ENCODE measurements around the gene LNX1. TPM values are rescaled to one million over a fixed set of nuclear protein-coding genes. Genes with fewer than 3 reads are reported as not detected.

Gene LNX1
- total RNA-seq, 5 donors from 2014 or later (not counting 1 experiment from before 2014, with no cell fraction given): 0.45 TPM; not detected in 4

GRCh38 chr4:53629296-53629695 is 38.0 kb upstream of the LNX1 start:
- POLR2A ChIA-PET: interaction anchor here in 1 of 2 donors (0.6 kb wide), 1 partner anchor 984 kb away, joined by 3 read pairs; no protein-coding TSS in a partner anchor
- no peak overlapping the region for H3K4me3 ChIP-seq (ENCODE audit: control insufficient read depth in 1 of 2, extremely low read depth in 1 of 2, low read length in 1 of 2)
- no peaks in the 10 kb centered on the region for H3K36me3 ChIP-seq (ENCODE audit: control insufficient read depth in 2 of 2, extremely low read depth in 1 of 2, insufficient read depth in 1 of 2, low read length in 1 of 2)
- CTCF ChIA-PET: no interaction called here
- Mint-ChIP-seq H3K27ac (no peak overlapping the region), H3K4me1 (no peaks in the 10 kb centered on the region), H3K27me3 (peaks cover 18 to 22% of the 10 kb centered on the region in 2 donors), H3K36me3 (no peaks in the 10 kb centered on the region), H3K9me3 (peaks cover under 1 to 3% (median 2%) of the 10 kb centered on the region in 3 donors), H3K4me3 (no peak overlapping the region)
- no peak overlapping the region for H3K27ac ChIP-seq (ENCODE audit: low read length)
- ATAC-seq (replicated peaks in 1 of 4) (no peak), DNase-seq (no peak)
- peaks cover 0 to 13% of the 10 kb centered on the region in 2 experiments for H3K27me3 ChIP-seq (replicated peaks in 1 of 2; ENCODE audit: control insufficient read depth in 2 of 2, extremely low read depth in 1 of 2, insufficient read depth in 2 of 2, low read length in 1 of 2)
- H3K4me1 ChIP-seq (ENCODE audit: control insufficient read depth in 1 of 2, extremely low read depth in 1 of 2, insufficient read depth in 2 of 2, low read length in 2 of 2): no peaks in the 10 kb centered on the region
- WGBS (ENCODE audit: insufficient coverage): 40% methylated on average over 1 of the region's 1 CpG
- no peaks in the 10 kb centered on the region for H3K9me3 ChIP-seq

GRCh38 chr4:53626491-53626890 is 35.2 kb upstream of the LNX1 start:
- Mint-ChIP-seq H3K4me3 (no peak overlapping the region), H3K36me3 (no peaks in the 10 kb centered on the region), H3K27ac (no peak overlapping the region), H3K9me3 (peaks cover 6 to 8% (median 8%) of the 10 kb centered on the region in 3 donors), H3K4me1 (no peaks in the 10 kb centered on the region), H3K27me3 (peaks cover 11 to 12% of the 10 kb centered on the region in 2 donors)
- Histone ChIP-seq H3K9me3 (no peaks in the 10 kb centered on the region), H3K27me3 (replicated peaks in 1 of 2; ENCODE audit: control insufficient read depth in 2 of 2, extremely low read depth in 1 of 2, insufficient read depth in 2 of 2, low read length in 1 of 2) (peaks cover 0 to 7% of the 10 kb centered on the region in 2 experiments), H3K4me1 (ENCODE audit: control insufficient read depth in 1 of 2, extremely low read depth in 1 of 2, insufficient read depth in 2 of 2, low read length in 2 of 2) (no peaks in the 10 kb centered on the region), H3K27ac (ENCODE audit: low read length) (no peak overlapping the region), H3K4me3 (ENCODE audit: control insufficient read depth in 1 of 2, extremely low read depth in 1 of 2, low read length in 1 of 2) (no peak overlapping the region), H3K36me3 (ENCODE audit: control insufficient read depth in 2 of 2, extremely low read depth in 1 of 2, insufficient read depth in 1 of 2, low read length in 1 of 2) (no peaks in the 10 kb centered on the region)
- DNase-seq (no peak), ATAC-seq (replicated peaks in 1 of 4) (no peak)
- no CpG with 5 or more reads among the region's 1 CpG for WGBS (ENCODE audit: insufficient coverage)
- CTCF ChIA-PET: interaction anchor here in 1 of 2 donors (0.6 kb wide), 1 partner anchor 74 kb away, joined by 3 read pairs; no protein-coding TSS in a partner anchor
- POLR2A ChIA-PET: no interaction called here

- Histone ChIP-seq H3K4me3 (ENCODE audit: control insufficient read depth in 1 of 2, extremely low read depth in 1 of 2, low read length in 1 of 2) (no peak overlapping the region), H3K27me3 (replicated peaks in 1 of 2; ENCODE audit: control insufficient read depth in 2 of 2, extremely low read depth in 1 of 2, insufficient read depth in 2 of 2, low read length in 1 of 2) (peaks cover 0 to 7% of the 10 kb centered on the region in 2 experiments), H3K27ac (ENCODE audit: low read length) (no peak overlapping the region), H3K4me1 (ENCODE audit: control insufficient read depth in 1 of 2, extremely low read depth in 1 of 2, insufficient read depth in 2 of 2, low read length in 2 of 2) (no peaks in the 10 kb centered on the region), H3K36me3 (ENCODE audit: control insufficient read depth in 2 of 2, extremely low read depth in 1 of 2, insufficient read depth in 1 of 2, low read length in 1 of 2) (no peaks in the 10 kb centered on the region), H3K9me3 (no peaks in the 10 kb centered on the region)
- no peaks in the 10 kb centered on the region for H3K36me3 Mint-ChIP-seq
- ChIA-PET CTCF (no interaction called here), POLR2A (no interaction called here)
- H3K9me3 Mint-ChIP-seq: peaks cover 6 to 8% (median 8%) of the 10 kb centered on the region in 3 donors
- H3K27ac Mint-ChIP-seq: no peak overlapping the region
- H3K27me3 Mint-ChIP-seq: peaks cover 11% of the 10 kb centered on the region in 2 donors
- ATAC-seq (replicated peaks in 1 of 4): no peak
- H3K4me3 Mint-ChIP-seq: no peak overlapping the region
- no CpG with 5 or more reads among the region's 2 CpGs for WGBS (ENCODE audit: insufficient coverage)
- no peak for DNase-seq
- H3K4me1 Mint-ChIP-seq: no peaks in the 10 kb centered on the region
Measured at GRCh38 chr4:53625888-53626287, 34.6 kb upstream of the LNX1 start.

- Histone ChIP-seq H3K27ac (ENCODE audit: low read length) (no peak overlapping the region), H3K36me3 (ENCODE audit: control insufficient read depth in 2 of 2, extremely low read depth in 1 of 2, insufficient read depth in 1 of 2, low read length in 1 of 2) (no peaks in the 10 kb centered on the region), H3K27me3 (replicated peaks in 1 of 2; ENCODE audit: control insufficient read depth in 2 of 2, extremely low read depth in 1 of 2, insufficient read depth in 2 of 2, low read length in 1 of 2) (peaks cover 0 to 3% of the 10 kb centered on the region in 2 experiments), H3K4me3 (ENCODE audit: control insufficient read depth in 1 of 2, extremely low read depth in 1 of 2, low read length in 1 of 2) (no peak overlapping the region), H3K4me1 (ENCODE audit: control insufficient read depth in 1 of 2, extremely low read depth in 1 of 2, insufficient read depth in 2 of 2, low read length in 2 of 2) (no peaks in the 10 kb centered on the region), H3K9me3 (no peaks in the 10 kb centered on the region)
- DNase-seq (no peak), ATAC-seq (replicated peaks in 1 of 4) (no peak)
- CTCF ChIA-PET: no interaction called here
- Mint-ChIP-seq H3K9me3 (peaks cover 6 to 8% (median 8%) of the 10 kb centered on the region in 3 donors), H3K36me3 (no peaks in the 10 kb centered on the region), H3K27me3 (peaks cover 5 to 8% of the 10 kb centered on the region in 2 donors), H3K4me1 (no peaks in the 10 kb centered on the region), H3K4me3 (no peak overlapping the region), H3K27ac (no peak overlapping the region)
- POLR2A ChIA-PET: no interaction called here
- 100% methylated on average over 1 of the region's 1 CpG for WGBS (ENCODE audit: insufficient coverage)
Measured at GRCh38 chr4:53622739-53623151, 31.5 kb upstream of the LNX1 start.

GRCh38 chr4:53620956-53621355 is 29.7 kb upstream of the LNX1 start:
- H3K4me1 Mint-ChIP-seq: no peaks in the 10 kb centered on the region
- ATAC-seq (replicated peaks in 1 of 4) (no peak), DNase-seq (no peak)
- Histone ChIP-seq H3K4me3 (ENCODE audit: control insufficient read depth in 1 of 2, extremely low read depth in 1 of 2, low read length in 1 of 2) (no peak overlapping the region), H3K27me3 (replicated peaks in 1 of 2; ENCODE audit: control insufficient read depth in 2 of 2, extremely low read depth in 1 of 2, insufficient read depth in 2 of 2, low read length in 1 of 2) (peaks cover 0 to 3% of the 10 kb centered on the region in 2 experiments), H3K9me3 (no peaks in the 10 kb centered on the region), H3K36me3 (ENCODE audit: control insufficient read depth in 2 of 2, extremely low read depth in 1 of 2, insufficient read depth in 1 of 2, low read length in 1 of 2) (no peaks in the 10 kb centered on the region), H3K27ac (ENCODE audit: low read length) (no peak overlapping the region), H3K4me1 (ENCODE audit: control insufficient read depth in 1 of 2, extremely low read depth in 1 of 2, insufficient read depth in 2 of 2, low read length in 2 of 2) (no peaks in the 10 kb centered on the region)
- H3K27ac Mint-ChIP-seq: no peak overlapping the region
- no peak overlapping the region for H3K4me3 Mint-ChIP-seq
- CTCF ChIA-PET: no interaction called here
- POLR2A ChIA-PET: no interaction called here
- H3K36me3 Mint-ChIP-seq: no peaks in the 10 kb centered on the region
- peaks cover 3 to 4% of the 10 kb centered on the region in 2 donors for H3K27me3 Mint-ChIP-seq
- WGBS (ENCODE audit: insufficient coverage): 87% methylated on average over 3 of the region's 3 CpGs
- H3K9me3 Mint-ChIP-seq: peaks cover 6 to 8% (median 8%) of the 10 kb centered on the region in 3 donors

- no CpG with 5 or more reads among the region's 3 CpGs for whole genome bisulfite sequencing (ENCODE audit: insufficient coverage)
- H3K4me1 Mint-ChIP-seq: no peaks in the 10 kb centered on the region
- no peaks in the 10 kb centered on the region for H3K9me3 ChIP-seq
- no peaks in the 10 kb centered on the region for H3K36me3 Mint-ChIP-seq
- H3K4me3 ChIP-seq (ENCODE audit: control insufficient read depth in 1 of 2, extremely low read depth in 1 of 2, low read length in 1 of 2): no peak overlapping the region
- peaks cover 4 to 6% of the 10 kb centered on the region in 2 donors for H3K27me3 Mint-ChIP-seq
- no peak overlapping the region for H3K4me3 Mint-ChIP-seq
- POLR2A ChIA-PET: no interaction called here
- no peaks in the 10 kb centered on the region for H3K4me1 ChIP-seq (ENCODE audit: control insufficient read depth in 1 of 2, extremely low read depth in 1 of 2, insufficient read depth in 2 of 2, low read length in 2 of 2)
- H3K27me3 ChIP-seq (replicated peaks in 1 of 2; ENCODE audit: control insufficient read depth in 2 of 2, extremely low read depth in 1 of 2, insufficient read depth in 2 of 2, low read length in 1 of 2): no peaks in the 10 kb centered on the region
- no peak overlapping the region for H3K27ac Mint-ChIP-seq
- H3K27ac ChIP-seq (ENCODE audit: low read length): no peak overlapping the region
- no peaks in the 10 kb centered on the region for H3K36me3 ChIP-seq (ENCODE audit: control insufficient read depth in 2 of 2, extremely low read depth in 1 of 2, insufficient read depth in 1 of 2, low read length in 1 of 2)
- peaks cover 5 to 8% (median 6%) of the 10 kb centered on the region in 3 donors for H3K9me3 Mint-ChIP-seq
- DNase-seq (no peak), ATAC-seq (replicated peaks in 1 of 4) (no peak)
- CTCF ChIA-PET: no interaction called here
Measured at GRCh38 chr4:53619431-53619830, 28.1 kb upstream of the LNX1 start.

- no peaks in the 10 kb centered on the region for H3K27me3 ChIP-seq (replicated peaks in 1 of 2; ENCODE audit: control insufficient read depth in 2 of 2, extremely low read depth in 1 of 2, insufficient read depth in 2 of 2, low read length in 1 of 2)
- ChIA-PET CTCF (interaction anchor here in 1 of 2 donors (0.5 kb wide), 1 partner anchor 23 kb away, joined by 3 read pairs; no protein-coding TSS in a partner anchor), POLR2A (no interaction called here)
- ATAC-seq (replicated peaks in 1 of 4) (no peak), DNase-seq (no peak)
- no peak overlapping the region for H3K27ac ChIP-seq (ENCODE audit: low read length)
- H3K4me1 Mint-ChIP-seq: no peaks in the 10 kb centered on the region
- no peak overlapping the region for H3K4me3 ChIP-seq (ENCODE audit: control insufficient read depth in 1 of 2, extremely low read depth in 1 of 2, low read length in 1 of 2)
- WGBS (ENCODE audit: insufficient coverage): no CpG with 5 or more reads among the region's 1 CpG
- H3K4me1 ChIP-seq (ENCODE audit: control insufficient read depth in 1 of 2, extremely low read depth in 1 of 2, insufficient read depth in 2 of 2, low read length in 2 of 2): no peaks in the 10 kb centered on the region
- no peak overlapping the region for H3K27ac Mint-ChIP-seq
- peaks cover 2 to 6% (median 3%) of the 10 kb centered on the region in 3 donors for H3K9me3 Mint-ChIP-seq
- H3K36me3 ChIP-seq (ENCODE audit: control insufficient read depth in 2 of 2, extremely low read depth in 1 of 2, insufficient read depth in 1 of 2, low read length in 1 of 2): no peaks in the 10 kb centered on the region
- H3K4me3 Mint-ChIP-seq: no peak overlapping the region
- no peaks in the 10 kb centered on the region for H3K9me3 ChIP-seq
- peaks cover 0 to 6% of the 10 kb centered on the region in 2 donors for H3K27me3 Mint-ChIP-seq
- H3K36me3 Mint-ChIP-seq: no peaks in the 10 kb centered on the region
Measured at GRCh38 chr4:53618321-53618720, 27.0 kb upstream of the LNX1 start.
